Measurements from ENCODE around the gene COL27A1. TPM values are rescaled to one million over a fixed set of nuclear protein-coding genes. Genes with fewer than 3 reads are reported as not detected.
"Not testable (repeated sequence)": the region's sequence is repeated elsewhere in the genome, so short reads cannot be mapped to it uniquely, and the experiment has no call there.

COL27A1 gene
- total and polyA plus RNA-seq, 12 donors, result 3.0 to 99.8 (median 11.9) TPM

DNA sequence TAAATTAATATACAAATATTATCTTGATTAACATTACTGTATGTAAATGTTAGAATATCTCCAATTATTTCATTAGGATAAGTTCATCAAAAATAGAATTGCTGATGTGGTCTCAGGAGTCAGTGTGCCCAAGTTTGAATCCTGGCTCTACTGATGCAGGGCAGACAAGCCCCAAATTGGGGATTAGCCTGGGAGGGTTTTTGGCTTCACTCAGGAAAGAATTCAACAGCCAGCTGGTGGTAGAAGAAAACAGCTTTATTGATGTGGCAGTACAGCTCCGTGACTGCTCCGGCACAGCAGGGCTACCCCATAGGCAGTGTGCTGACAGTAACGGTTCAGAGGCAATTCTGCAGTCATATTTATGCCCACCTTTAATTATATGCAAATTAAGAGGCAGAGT is 32.5 kb downstream of the COL27A1 start:
- Histone ChIP-seq H3K27ac (no peak overlapping the region), H3K36me3 (replicated peaks in 1 of 2) (no peaks in the 10 kb centered on the region), H3K27me3 (no peaks in the 10 kb centered on the region), H3K9me3 (replicated peaks in 1 of 3) (no peaks in the 10 kb centered on the region), H3K4me1 (replicated peaks in 1 of 2) (peaks cover 0 to 12% of the 10 kb centered on the region in 2 donors), H3K4me3 (no peak overlapping the region)
- no peak for DNase-seq
- WGBS, 4 donors, result 92 to 94% (median 93%) methylated on average over 3 of the region's 3 CpGs
- TF ChIP-seq, protein P1, sequence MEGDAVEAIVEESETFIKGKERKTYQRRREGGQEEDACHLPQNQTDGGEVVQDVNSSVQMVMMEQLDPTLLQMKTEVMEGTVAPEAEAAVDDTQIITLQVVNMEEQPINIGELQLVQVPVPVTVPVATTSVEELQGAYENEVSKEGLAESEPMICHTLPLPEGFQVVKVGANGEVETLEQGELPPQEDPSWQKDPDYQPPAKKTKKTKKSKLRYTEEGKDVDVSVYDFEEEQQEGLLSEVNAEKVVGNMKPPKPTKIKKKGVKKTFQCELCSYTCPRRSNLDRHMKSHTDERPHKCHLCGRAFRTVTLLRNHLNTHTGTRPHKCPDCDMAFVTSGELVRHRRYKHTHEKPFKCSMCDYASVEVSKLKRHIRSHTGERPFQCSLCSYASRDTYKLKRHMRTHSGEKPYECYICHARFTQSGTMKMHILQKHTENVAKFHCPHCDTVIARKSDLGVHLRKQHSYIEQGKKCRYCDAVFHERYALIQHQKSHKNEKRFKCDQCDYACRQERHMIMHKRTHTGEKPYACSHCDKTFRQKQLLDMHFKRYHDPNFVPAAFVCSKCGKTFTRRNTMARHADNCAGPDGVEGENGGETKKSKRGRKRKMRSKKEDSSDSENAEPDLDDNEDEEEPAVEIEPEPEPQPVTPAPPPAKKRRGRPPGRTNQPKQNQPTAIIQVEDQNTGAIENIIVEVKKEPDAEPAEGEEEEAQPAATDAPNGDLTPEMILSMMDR (IDR thresholded peaks at IDR 0.05), result no peak
- no peak for TF ChIP-seq POLR2A (IDR thresholded peaks at IDR 0.05)
- intact Hi-C loops (cut with DNase I), result no loop called here

DNA sequence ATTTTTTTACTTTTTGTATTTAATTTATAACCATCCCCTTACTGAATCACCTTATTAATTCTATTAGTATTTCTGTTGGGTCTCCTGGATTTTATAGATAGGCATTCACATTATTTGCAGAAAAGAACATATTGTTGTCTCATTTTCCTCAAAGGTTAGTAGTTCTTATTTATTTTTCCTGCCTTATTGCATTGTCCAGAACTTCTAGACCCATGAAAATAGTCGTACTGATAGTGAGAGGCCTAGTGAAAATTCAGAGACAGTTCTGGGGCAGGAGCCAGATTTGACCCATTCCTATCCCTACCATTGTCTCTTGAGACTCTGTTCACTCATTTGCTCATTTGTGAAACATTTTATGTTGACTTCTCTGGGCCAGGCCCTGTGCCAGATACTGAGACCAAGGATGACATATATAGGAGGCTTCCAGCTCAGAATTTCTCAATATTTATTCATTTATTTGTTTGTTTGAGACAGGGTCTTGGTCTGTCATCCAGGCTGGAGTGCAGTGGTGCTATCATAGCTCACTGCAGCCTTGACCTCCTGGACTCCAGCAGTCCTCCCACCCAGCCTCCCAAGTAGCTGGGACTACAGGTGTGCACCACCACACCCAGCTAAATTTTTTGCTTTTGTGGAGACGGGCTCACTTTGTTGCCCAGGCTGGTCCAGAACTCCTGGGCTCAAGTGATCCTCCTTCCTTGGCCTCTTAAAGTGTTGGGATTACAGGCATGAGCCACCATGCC is 34.7 kb downstream of the COL27A1 start:
- TF ChIP-seq POLR2A (IDR thresholded peaks at IDR 0.05), result no peak
- TF ChIP-seq, protein P1 (IDR thresholded peaks at IDR 0.05), result no peak
- no peaks in the 10 kb centered on the region for H3K9me3 ChIP-seq (replicated peaks in 1 of 3)
- H3K4me3 ChIP-seq, result no peak overlapping the region
- no peaks in the 10 kb centered on the region for H3K27me3 ChIP-seq
- intact Hi-C loops (cut with DNase I), result no loop called here
- DNase-seq, result no peak
- H3K27ac ChIP-seq, result no peak overlapping the region
- WGBS, 4 donors, result 86 to 93% (median 88%) methylated on average over 2 of the region's 2 CpGs
- H3K36me3 ChIP-seq (replicated peaks in 1 of 2), result no peaks in the 10 kb centered on the region
- H3K4me1 ChIP-seq (replicated peaks in 1 of 2), result no peaks in the 10 kb centered on the region

DNA sequence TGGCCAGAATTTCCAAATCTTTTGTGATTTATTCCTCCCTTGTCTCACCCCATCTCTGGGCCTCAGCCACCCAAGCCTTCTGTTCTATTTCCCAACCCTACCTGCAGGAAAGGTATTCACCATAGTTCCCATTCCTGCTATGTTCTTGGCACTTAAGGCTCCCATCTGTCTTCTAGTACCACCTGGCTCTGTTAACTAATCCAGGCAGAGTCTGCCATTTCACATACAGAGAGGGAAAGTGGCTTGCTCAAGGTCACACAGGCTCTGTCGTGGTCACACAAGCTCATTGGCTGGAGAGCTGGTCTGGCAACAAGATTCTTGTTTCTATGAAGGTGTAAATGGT is 35.2 kb downstream of the COL27A1 start:
- DNase-seq, result no peak
- intact Hi-C loops (cut with DNase I), result no loop called here
- Histone ChIP-seq H3K4me1 (replicated peaks in 1 of 2) (no peaks in the 10 kb centered on the region), H3K27me3 (no peaks in the 10 kb centered on the region), H3K36me3 (replicated peaks in 1 of 2) (no peaks in the 10 kb centered on the region), H3K4me3 (no peak overlapping the region), H3K9me3 (replicated peaks in 1 of 3) (no peaks in the 10 kb centered on the region), H3K27ac (no peak overlapping the region)
- WGBS, 4 donors, result 57 to 86% (median 80%) methylated on average over 1 of the region's 1 CpG
- TF ChIP-seq, protein P1 (IDR thresholded peaks at IDR 0.05), result no peak
- TF ChIP-seq POLR2A (IDR thresholded peaks at IDR 0.05), result no peak

DNA sequence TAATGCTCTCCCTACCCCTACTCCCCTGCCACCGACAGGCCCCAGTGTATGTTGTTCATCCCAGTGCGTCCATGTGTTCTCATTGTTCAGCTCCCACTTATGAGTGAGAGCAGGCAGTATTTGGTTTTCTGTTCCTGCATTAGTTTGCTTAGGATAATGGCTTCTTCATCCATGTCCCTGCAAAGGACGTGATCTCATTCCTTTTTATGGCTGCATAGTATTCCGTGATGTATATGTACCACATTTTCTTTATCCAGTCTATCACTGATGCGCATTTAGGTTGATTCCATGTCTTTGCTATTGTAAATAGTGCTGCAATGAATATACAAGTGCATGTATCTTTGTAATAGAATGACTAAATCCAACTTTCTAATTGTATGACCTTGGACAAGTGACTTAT is 36.1 kb downstream of the COL27A1 start:
- WGBS, 4 donors, result 92 to 98% (median 95%) methylated on average over 5 of the region's 5 CpGs
- H3K9me3 ChIP-seq (replicated peaks in 1 of 3); DNase-seq; H3K4me1 ChIP-seq (replicated peaks in 1 of 2); H3K27me3 ChIP-seq; H3K27ac ChIP-seq; H3K36me3 ChIP-seq (replicated peaks in 1 of 2); H3K4me3 ChIP-seq; intact Hi-C loops (cut with DNase I): not testable (repeated sequence)

DNA sequence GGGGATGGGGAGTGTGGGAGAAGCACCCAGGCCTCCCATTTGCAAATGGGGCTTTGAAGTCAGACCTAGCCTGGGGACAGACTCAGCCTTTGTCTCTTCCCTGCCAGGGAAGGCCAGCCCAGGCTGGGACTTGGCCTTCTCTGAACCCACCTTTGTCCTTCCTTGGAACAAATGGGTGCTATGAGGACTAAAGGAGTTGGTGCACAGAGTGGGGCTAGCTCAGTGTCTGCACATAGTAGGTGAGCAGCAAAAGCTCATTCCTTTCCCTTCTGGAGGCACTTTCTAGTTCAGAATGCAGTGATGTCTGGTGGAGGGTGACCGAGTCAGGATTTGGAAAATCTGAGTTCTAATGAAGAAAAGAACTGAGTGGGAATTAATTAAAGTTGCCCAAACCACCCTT is 37.2 kb downstream of the COL27A1 start:
- H3K9me3 ChIP-seq (replicated peaks in 1 of 3), result no peaks in the 10 kb centered on the region
- no peak overlapping the region for H3K27ac ChIP-seq
- H3K4me3 ChIP-seq, result no peak overlapping the region
- intact Hi-C loops (cut with DNase I), result no loop called here
- no peak for TF ChIP-seq POLR2A (IDR thresholded peaks at IDR 0.05)
- TF ChIP-seq, protein P1 (IDR thresholded peaks at IDR 0.05), result no peak
- H3K27me3 ChIP-seq, result no peaks in the 10 kb centered on the region
- DNase-seq, result no peak
- no peaks in the 10 kb centered on the region for H3K4me1 ChIP-seq (replicated peaks in 1 of 2)
- H3K36me3 ChIP-seq (replicated peaks in 1 of 2), result no peaks in the 10 kb centered on the region
- 83 to 100% (median 95%) methylated on average over 1 of the region's 1 CpG for WGBS, 4 donors

Measured in adrenal gland (tissue), 12 donors.